Measurements from ENCODE around the gene BTG1.

BTG1 gene

DNA sequence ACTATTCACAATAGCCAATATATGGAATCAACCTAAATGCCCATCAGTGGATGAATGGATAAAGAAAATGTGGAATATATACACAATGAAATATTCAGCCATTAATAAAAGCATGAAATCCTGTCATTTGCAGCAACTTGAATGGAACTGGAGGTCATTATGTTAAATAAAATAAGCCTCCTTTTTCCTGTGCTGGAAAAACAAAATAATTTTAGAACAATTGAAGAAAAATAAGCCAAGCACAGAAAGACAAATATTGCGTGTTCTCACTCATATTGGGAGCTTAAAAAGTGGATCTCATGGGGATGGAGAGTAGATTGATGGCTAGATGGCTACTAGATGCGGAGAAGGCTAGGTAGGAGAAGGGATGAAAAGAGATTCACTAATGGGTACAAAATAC lies 6.3 kb upstream of the BTG1 start:
- no peak for DNase-seq (ENCODE audit: low spot score)
- TF ChIP-seq, protein P1, sequence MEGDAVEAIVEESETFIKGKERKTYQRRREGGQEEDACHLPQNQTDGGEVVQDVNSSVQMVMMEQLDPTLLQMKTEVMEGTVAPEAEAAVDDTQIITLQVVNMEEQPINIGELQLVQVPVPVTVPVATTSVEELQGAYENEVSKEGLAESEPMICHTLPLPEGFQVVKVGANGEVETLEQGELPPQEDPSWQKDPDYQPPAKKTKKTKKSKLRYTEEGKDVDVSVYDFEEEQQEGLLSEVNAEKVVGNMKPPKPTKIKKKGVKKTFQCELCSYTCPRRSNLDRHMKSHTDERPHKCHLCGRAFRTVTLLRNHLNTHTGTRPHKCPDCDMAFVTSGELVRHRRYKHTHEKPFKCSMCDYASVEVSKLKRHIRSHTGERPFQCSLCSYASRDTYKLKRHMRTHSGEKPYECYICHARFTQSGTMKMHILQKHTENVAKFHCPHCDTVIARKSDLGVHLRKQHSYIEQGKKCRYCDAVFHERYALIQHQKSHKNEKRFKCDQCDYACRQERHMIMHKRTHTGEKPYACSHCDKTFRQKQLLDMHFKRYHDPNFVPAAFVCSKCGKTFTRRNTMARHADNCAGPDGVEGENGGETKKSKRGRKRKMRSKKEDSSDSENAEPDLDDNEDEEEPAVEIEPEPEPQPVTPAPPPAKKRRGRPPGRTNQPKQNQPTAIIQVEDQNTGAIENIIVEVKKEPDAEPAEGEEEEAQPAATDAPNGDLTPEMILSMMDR (IDR thresholded peaks at IDR 0.05; ENCODE audit: extremely low read depth, missing control alignments), result no peak

DNA sequence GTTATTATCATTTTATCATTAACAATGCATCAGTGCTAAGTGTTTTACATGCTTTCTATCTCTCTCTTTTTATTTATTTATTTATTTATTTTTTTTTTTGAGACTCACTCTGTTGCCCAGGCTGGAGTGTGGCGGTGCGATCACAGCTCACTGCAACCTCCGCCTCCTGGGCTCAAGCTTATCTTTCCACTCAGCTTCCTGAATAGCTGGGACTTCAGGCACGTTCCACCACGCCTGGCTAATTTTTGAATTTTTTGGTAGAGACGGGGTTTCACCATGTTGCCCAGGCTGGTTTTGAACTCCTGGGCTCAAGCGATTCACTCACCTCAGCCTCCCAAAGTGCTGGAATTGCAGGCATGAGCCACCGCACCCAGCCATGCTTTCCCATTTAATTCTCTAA lies 3.9 kb upstream of the BTG1 start:
- TF ChIP-seq, protein P1 (IDR thresholded peaks at IDR 0.05; ENCODE audit: extremely low read depth, missing control alignments), result no peak
- DNase-seq (ENCODE audit: low spot score), result no peak

DNA sequence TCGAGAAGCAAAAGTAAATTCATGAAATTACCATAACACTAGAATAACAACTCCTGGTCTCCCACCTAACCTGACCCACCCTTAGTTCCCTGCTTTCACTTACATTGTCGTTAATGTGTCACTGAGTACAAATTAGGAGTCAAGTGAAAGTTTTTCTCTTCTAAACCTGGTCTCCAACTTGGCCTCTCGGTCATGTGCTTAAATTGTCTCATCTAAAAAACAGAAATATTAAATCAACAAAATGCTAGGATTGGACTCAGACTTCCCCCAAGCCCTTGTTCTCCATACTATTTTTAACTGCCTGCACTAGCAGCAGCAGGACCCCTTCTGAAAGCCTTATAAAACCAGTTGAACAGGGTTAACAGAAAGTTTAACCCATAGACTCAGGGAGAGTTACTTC lies 1.8 kb upstream of the BTG1 start:
- TF ChIP-seq, protein P1 (IDR thresholded peaks at IDR 0.05; ENCODE audit: extremely low read depth, missing control alignments), result no peak
- no peak for DNase-seq (ENCODE audit: low spot score)

DNA sequence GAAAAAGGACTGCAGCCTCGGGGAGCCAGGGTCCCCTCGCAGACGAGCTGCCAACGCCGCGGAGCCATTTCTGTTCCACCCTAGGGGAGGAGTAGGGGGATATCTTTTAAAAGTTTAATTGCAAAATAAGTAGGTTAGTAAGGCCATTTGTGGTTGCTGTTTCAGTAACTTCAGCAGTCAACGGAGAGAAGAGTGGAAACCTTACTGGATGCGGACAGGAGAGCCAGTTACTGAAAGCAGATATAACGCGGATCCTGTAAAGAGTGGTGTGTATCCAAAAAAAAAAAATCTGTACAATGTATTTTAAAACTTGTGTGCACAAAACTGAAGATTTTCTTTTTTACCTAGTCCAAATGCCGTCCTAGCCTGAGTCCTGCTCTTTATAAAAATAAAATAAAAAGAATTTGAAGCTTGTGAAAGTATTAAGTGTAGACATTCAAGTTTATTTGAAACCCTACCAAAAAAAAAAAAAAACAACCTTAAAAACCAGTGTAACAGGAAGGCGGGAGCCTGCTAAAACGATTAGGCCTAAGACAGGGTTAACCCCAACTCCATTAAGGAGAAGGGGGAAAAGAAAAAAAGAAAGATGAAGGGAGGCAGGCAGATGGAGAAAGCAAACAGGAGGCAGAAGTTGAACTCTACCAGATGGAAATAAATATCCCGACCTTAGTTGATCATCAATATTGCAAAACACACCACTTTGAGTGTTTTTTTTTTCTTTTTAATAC lies 1.0 kb upstream of the BTG1 start:
- TF ChIP-seq, protein P1 (IDR thresholded peaks at IDR 0.05; ENCODE audit: extremely low read depth, missing control alignments), result no peak
- no peak for DNase-seq (ENCODE audit: low spot score)

DNA sequence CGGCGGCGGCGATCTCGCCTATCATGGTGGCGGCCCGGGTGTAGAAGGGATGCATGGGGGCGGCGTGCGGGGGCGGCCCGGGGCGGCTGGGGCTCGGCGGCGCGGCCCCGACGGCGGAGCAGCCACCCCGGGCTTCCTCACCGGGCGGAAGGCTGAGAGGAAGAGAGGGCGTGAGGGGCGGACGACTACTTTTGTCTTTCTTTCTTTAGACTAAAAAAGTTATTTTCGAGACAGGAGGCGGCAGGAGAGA lies 240 bp downstream of the BTG1 start:
- no peak for DNase-seq (ENCODE audit: low spot score)
- TF ChIP-seq, protein P1 (IDR thresholded peaks at IDR 0.05; ENCODE audit: extremely low read depth, missing control alignments), result no peak

DNA sequence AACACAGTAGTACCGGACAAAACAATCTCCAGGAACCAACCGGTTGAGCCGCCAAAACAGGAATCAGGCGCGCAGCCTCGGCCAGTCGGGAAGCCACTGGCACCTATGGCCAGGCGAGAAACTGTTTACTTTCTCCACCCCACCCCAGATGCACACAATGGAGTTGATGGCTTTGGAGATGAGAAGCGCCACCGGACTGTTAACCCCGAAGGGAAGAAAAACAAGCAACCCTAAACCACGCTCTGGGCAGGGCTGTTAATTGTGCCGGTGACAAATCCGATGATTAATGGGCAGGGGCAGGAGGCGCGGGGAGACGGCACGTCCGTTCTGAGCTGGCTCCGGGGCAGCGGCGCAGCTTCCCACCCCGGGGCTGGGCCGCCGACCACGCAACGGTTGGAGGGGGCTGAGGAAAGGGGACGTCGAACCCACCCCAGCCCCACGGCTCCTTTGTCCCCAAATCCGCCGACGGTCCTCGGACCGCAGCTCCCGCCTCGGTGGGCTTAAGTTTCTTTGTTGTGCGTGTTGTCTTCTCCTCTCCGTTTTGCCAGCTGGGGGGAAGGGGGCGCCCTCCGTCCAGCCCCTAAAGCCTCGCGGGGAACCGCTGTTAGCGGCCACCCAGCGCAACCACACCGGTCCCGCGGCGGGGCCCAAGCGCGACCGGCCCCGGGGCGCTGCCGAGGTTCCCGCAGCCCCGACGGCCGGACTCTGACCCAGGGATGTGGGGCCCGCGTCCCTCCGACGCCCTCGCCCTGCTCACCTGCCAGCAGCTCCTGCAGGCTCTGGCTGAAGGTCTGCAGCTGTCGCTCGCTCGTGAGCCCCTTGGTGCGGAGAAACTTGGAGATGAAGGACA lies 790 bp downstream of the BTG1 start:
- DNase-seq (ENCODE audit: low spot score), result no peak
- TF ChIP-seq, protein P1 (IDR thresholded peaks at IDR 0.05; ENCODE audit: extremely low read depth, missing control alignments), result peak; percentile 17
